NCI-H69 (cell line): Measurements from ENCODE around the gene CLMN.

Experiments
- DNase-seq: peaks from one replicate; lab custom pipeline; 2025; lab: John Stamatoyannopoulos, UW

Gene CLMN

DNA sequence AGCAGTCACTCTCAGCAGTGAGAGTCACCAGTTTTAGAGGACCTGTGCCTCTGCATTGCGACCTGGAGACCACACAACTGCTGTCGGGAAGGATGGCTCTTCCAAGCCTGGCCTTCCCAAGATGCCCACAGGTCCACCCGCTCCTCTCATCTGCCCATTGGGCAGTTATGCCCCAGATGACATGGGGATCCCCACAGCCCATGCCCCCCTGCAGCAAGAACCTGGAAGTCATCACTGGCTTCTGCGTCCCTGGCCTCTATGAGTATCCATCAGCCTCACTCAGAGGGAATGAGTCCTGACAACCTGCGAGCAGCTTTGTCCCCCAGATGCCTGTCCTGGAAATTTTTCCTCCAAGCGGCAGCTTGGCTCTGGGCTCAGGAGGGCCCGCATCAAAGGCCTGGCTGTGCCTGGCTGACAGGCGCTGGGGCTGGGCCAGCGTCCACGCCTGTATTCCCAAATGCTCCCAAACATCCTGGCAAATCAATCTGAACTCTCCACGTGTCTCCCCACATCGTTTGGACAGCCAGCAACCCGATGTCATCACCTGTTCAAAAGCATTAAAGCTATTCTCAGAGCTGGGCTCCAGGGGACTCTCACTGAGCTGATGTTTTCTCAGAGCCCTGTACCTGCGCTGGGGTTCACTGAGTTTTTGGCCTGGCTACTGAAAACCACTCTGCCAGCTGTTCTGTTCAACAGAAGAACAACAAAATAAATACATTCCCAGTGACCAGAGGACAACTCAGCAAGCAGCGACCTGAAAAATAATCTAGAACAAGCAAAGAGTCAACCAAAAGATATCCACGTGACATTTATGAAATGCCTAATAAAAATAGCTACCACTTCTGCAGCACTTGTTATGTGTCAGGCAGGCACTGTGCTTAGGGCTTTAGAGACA, 57.8 kb downstream of the CLMN start:
- no peak for DNase-seq

DNA sequence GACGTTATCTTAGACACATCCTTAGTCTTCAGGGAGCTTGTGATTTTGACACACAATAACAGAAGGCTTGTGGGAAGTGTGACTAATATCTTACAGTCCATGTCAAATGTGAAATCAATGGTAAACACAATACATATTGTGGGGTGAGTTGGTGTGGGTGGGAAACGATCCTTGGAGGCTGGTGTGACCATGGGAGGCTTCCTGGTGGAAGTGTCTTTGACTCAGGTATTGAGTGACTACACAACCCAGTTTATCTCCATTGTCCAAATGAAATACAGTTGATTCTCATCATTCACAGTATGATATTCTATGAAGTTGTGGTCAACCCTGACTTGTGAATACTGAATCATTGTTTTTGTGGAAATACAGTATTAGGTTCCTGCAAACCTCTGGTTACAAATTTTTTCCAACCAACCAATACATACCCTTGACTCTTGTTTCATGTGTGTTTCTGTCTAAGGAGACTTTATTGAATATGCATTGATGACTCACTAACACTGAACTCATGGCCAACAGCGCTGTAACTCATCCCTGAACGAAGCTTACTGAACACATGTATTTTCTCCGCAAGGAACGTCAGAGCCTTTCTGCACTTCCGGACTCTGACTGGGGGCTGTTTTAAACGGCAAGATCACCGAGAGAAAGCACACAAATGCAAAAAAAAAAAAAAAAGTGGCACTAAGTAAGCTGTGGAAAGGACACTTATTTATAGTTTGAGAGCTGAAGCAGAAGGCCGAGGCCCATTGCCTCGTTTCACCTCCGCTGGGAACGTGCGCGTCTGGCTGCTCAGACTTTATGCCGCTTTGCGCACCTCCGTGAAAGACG, 59.0 kb downstream of the CLMN start:
- no peak for DNase-seq

DNA sequence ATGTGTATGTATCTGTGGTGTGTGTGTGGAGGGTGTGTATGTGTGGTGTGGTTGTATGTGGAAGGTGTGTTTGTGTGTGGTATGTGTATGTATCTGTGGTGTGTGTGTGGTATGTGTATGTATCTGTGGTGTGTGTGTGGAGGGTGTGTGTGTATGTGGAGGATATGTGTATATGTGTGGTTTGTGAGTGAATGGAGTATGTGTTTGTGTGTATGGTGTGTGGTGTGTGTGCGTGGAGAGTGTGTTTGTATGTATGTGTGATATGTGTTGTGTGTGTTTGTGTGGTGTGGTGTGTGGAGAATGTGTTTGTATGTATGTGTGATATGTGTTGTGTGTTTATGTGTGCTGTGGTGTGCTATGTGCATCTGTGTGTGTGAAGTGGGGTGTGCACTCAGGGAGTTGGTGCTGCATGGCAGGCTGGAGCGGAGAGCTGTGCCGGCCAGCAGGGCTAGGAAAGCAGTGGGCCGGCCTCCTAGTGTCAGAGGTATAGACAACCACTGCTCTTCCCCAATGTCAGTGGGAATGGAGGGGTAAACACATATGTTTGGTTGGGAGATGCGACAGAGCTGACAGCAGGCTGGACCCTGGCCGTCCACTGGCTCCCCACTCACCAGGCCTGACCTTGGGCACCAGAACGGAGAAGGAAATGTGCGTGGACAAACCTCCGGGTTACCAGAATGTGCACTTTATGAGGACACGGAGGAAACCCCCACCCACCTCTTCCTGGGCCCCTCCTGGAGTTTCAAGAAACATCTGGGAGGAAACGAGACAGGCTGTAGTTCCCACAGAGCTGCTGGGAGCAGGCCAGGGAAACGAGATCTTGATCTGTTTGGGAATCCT, 60.7 kb downstream of the CLMN start:
- DNase-seq: no peak

DNA sequence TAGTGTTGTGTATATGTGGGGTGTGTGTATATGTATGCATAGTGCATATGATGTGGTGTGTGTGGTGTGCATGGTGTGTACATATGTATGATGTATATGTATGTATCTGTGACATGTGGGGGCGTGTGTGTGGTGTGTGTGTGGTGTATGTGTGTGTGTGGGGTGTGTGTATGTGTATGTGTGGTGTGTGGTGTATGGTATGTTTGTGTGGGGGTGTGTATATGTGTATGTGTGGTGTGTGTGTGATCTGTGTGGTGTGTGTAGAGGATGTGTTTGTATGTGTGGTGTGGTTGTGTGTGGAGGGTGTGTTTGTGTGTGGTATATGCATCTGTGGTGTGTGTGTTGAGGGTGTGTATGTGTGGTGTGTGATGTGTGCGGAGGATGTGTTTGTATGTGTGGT, 61.6 kb downstream of the CLMN start:
- no peak for DNase-seq

- DNase-seq: no peak
These were observed 62.2 kb downstream of the CLMN start for GRCh38 chr14:95257521-95257920.

GRCh38 chr14:95256776-95257060, 63.0 kb downstream of the CLMN start:
- no peak for DNase-seq

DNA sequence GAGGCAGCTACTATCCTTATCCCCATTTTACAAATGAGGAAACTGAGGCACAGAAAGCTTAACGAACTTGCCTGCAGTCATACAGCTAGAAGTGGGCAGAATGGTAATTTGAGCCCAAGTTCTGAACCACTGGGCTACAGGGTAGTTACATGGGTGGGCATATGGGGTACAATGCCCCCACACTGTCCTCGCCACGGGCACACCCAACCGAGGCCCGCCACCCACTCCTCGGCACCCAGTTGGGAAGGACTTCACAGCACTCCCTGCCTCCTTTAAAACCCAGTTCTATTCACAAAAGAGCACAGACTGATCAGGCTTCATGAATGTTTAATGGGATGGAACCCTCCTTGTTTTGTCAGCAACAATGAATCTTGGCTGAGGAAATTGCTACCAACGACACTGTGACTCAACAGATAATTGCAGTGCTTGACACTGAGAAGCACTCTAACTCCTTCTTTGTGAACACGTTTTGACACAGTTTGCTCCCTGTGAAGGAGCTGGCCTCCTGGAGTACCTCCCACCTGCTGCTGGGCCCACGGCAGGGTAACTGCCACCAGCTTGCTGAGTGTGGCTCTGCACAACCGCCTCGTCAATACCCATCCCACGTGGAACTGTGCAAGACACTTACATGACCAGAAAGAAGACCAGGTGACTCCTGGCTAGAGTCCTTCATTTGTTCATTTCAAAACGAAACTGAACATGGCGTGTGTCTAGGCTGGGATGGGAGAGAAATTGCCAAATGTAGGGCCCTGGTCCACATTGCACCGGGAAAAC, 63.5 kb downstream of the CLMN start:
- DNase-seq: peak; percentile 90

DNA sequence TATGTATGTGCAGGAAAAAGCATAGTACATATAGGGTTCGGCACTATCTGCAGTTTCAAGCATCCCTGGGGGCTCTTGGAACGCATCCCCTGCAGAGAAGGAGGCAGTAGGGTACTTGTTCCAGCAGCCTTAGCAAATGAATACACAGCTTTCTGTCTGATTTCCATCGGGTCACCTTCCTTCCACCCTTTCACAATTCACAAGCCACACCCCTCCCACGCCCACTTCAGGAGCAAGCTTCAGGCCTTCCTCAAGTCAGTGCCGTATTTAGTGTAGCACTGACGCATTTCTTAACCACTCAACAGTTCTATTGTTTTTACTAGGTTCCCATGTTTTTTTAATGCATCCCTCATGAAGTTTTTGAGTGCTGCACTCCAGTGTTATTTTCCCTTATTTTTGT, 64.2 kb downstream of the CLMN start:
- DNase-seq: peak; percentile 87

GRCh38 chr14:95255013-95255412, 64.7 kb downstream of the CLMN start:
- DNase-seq: peak; percentile 50

DNA sequence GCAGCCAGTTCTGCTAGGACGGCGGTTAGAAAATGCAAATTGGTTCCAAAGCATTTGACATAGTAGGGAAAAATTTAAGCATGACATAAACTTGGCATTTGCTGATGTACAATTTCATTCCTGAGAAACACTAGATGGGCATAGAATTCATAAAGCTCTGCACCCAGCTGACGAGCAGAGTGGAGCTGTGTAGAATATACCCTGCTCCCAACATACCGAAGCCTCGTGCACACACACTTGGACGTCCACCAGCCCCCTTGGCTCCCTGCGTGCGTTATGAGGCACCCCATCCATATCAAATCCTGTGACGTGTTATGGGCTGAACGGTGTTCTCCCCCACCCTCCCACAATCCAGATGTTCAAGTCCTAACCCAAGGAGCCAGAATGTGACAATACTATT, 65.4 kb downstream of the CLMN start:
- DNase-seq: no peak

GRCh38 chr14:95253039-95253630, 66.6 kb downstream of the CLMN start:
- no peak for DNase-seq

DNA sequence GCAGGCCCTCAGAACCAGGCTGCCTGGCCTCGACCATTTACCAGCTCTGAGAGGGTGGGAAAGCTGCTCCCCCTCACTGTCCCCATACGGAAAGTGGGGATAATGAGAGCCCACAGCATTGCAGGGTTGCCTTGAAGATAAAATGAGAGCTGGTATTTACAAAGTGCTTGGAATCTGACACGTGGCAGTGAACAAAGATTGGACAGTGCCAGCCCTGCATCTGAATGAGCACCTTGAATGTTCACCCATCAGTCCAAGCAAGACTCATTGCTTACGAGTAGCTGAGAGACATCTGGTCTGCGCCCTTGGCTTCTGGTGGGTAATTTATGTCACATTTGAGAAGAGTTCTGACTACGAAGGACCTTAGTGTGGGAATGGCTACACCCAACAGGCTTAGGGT, 67.5 kb downstream of the CLMN start:
- no peak for DNase-seq

GRCh38 chr14:95250936-95251335, 68.8 kb downstream of the CLMN start:
- peak; percentile 32 for DNase-seq

GRCh38 chr14:95250140-95250769, 69.5 kb downstream of the CLMN start:
- no peak for DNase-seq

GRCh38 chr14:95248432-95248831, 71.3 kb downstream of the CLMN start:
- DNase-seq: no peak

GRCh38 chr14:95246870-95247269, 72.8 kb downstream of the CLMN start:
- DNase-seq: no peak

DNA sequence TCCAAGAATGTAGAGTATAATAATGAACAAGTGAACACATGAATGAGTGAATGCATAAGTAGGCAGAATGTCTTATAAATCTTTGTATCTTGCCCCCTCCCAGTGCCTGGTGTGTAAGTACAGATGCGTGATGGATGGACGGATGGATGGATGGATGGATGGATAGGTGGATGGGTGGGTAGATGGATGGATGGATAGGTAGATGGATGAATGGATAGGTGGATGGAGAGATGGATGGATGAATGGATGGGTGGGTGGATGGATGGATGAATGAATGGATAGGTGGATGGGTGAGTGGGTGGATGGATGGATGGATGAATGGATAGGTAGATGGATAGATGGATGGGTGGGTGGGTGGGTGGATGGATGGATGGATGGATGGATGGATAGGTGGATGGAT, 74.4 kb downstream of the CLMN start:
- no peak for DNase-seq

DNA sequence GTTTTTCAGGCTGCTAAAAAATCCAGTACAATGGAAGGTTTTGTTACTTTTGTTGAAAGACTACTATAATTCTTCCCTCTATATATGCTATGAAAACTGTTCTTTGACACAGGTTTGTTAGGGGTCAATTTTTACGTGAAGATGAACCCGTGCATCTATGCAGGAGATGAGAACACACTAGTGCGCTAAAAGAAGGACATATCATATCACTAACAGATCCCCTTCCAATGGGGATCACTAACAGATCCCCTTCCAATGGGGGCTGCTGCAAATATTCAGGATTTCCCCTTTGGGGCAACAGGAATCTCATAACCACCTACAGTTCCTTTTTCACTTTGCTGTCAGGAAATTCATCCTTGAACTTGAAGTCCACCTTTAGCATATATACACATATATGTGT, 75.1 kb downstream of the CLMN start:
- no peak for DNase-seq

DNA sequence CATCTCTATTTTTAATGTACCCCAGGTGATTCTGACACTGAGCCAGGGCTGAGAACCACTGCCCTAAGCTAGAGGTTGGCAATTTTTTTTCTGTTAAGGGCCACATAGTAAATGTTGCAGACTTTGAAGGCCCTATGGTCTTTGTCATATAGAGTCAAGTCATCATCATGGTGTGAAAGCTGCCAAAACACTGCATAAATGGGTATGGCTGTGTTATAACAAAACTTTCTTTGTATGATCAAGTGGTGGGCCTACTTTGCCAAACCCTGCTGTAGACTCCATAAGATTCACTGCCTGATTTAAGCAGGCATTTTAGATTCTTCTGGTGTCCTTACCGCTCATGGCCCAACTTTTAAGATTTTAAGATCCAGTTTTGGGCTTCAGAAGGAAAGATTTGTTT, 76.8 kb downstream of the CLMN start:
- no peak for DNase-seq

- DNase-seq: no peak
These were observed 78.6 kb downstream of the CLMN start for GRCh38 chr14:95240859-95241813.
